ENCODE results near the gene ULBP2.

- TF ChIP-seq CTCF (IDR thresholded peaks at IDR 0.05; ENCODE audit: low read depth, low read length) (no peak), EZH2phosphoT487 (IDR thresholded peaks at IDR 0.05; ENCODE audit: low read depth) (no peak)
Observed at GRCh38 chr6:149939356-149939648, 2.5 kb upstream of the ULBP2 start.

Data from OCI-LY3 (cell line).